Stimulated activated effector memory CD8-positive, alpha-beta T cell treated with anti-CD3 and anti-CD28 coated beads, Interleukin-12 subunit alpha, Interleukin-12 subunit beta, amount 100 ng/mL, for 72 hours (primary cell): ENCODE data around the gene MORN1.

Experiments used
- ATAC-seq: fragments of 150-1000 bp; cut with Tn5 transposase; 2 replicates; pipeline ENCODE4 v1.10.0; 2021
- DNase-seq, 2 donors: peaks; one replicate each; pipeline ENCODE4 v3.0.0; 2021 to 2022; ENCODE audit warnings: low spot score in 2 of 2
- H3K27ac Mint-ChIP-seq: one replicate; pipeline ENCODE4 v1.8.0; 2022; ENCODE audit warnings: mild to moderate bottlenecking, mixed read lengths
- H3K36me3 Mint-ChIP-seq: one replicate; pipeline ENCODE4 v1.8.0; 2022; ENCODE audit warnings: mild to moderate bottlenecking, mixed read lengths
- H3K4me1 Mint-ChIP-seq: one replicate; pipeline ENCODE4 v1.8.0; 2022; ENCODE audit warnings: mixed read lengths
- H3K4me3 Mint-ChIP-seq: one replicate; pipeline ENCODE4 v1.8.0; 2022; ENCODE audit warnings: mild to moderate bottlenecking, mixed read lengths
- H3K9me3 Mint-ChIP-seq: one replicate; pipeline ENCODE4 v1.8.0; 2022; ENCODE audit warnings: mixed read lengths

MORN1 gene

GRCh38 chr1:2271841-2272655 lies 119.3 kb downstream of the MORN1 start:
- Mint-ChIP-seq H3K4me3 (no peak overlapping the region), H3K9me3 (no peaks in the 10 kb centered on the region), H3K4me1 (peaks cover 54% of the 10 kb centered on the region), H3K36me3 (peaks cover 6% of the 10 kb centered on the region), H3K27ac (no peak overlapping the region)
- ATAC-seq (no peak), DNase-seq (no peak)
